ENCODE results near the gene TBPL1.

GRCh38 chr6:133951881-133952814, 876 bp upstream of the TBPL1 start:
- TF ChIP-seq TAF1 (conservative IDR thresholded peaks at IDR 0.05) (peak; percentile 36), CTCF (IDR thresholded peaks at IDR 0.05; ENCODE audit: low read depth, low read length, missing input control) (peak; percentile 45), EGR1 (IDR thresholded peaks at IDR 0.05; ENCODE audit: low read depth in 2 of 2) (no peak), NR2F2 (IDR thresholded peaks at IDR 0.05) (no peak), REST (IDR thresholded peaks at IDR 0.05) (peak; percentile 40), GABPA (IDR thresholded peaks at IDR 0.05 in 1 of 2, conservative IDR thresholded peaks at IDR 0.05 in 1 of 2) (no peak), ATF3 (IDR thresholded peaks at IDR 0.05) (no peak), SP1 (IDR thresholded peaks at IDR 0.05) (peak; percentile 19), MAX (IDR thresholded peaks at IDR 0.05) (no peak), RAD21 (IDR thresholded peaks at IDR 0.05) (peak in 1 of 2 donors; percentile 27), JUND (IDR thresholded peaks at IDR 0.05) (no peak), FOXA1 (IDR thresholded peaks at IDR 0.05) (no peak)

Measured in liver (tissue), 3 donors.